Stimulated activated naive CD8-positive, alpha-beta T cell treated with anti-CD3 and anti-CD28 coated beads, Interleukin-15, Interleukin-2, amounts not matched to agents 100 ng/mL and 50 ng/mL, for 24 hours (primary cell): Measurements from ENCODE around the gene ILKAP.

Source experiments
- H3K27ac Mint-ChIP-seq: one replicate; pipeline ENCODE4 v1.8.0; 2021; ENCODE audit warnings: mild to moderate bottlenecking, mixed read lengths
- H3K27me3 Mint-ChIP-seq: one replicate; pipeline ENCODE4 v1.8.0; 2021; ENCODE audit warnings: mixed read lengths
- H3K36me3 Mint-ChIP-seq: one replicate; pipeline ENCODE4 v1.8.0; 2021; ENCODE audit warnings: low read depth, mixed read lengths
- H3K4me1 Mint-ChIP-seq: one replicate; pipeline ENCODE4 v1.8.0; 2021; ENCODE audit warnings: low read depth, mixed read lengths
- H3K4me3 Mint-ChIP-seq: one replicate; pipeline ENCODE4 v1.8.0; 2021; ENCODE audit warnings: mild to moderate bottlenecking, mixed read lengths
- H3K9me3 Mint-ChIP-seq: one replicate; pipeline ENCODE4 v1.8.0; 2021; ENCODE audit warnings: mixed read lengths

Gene ILKAP

DNA sequence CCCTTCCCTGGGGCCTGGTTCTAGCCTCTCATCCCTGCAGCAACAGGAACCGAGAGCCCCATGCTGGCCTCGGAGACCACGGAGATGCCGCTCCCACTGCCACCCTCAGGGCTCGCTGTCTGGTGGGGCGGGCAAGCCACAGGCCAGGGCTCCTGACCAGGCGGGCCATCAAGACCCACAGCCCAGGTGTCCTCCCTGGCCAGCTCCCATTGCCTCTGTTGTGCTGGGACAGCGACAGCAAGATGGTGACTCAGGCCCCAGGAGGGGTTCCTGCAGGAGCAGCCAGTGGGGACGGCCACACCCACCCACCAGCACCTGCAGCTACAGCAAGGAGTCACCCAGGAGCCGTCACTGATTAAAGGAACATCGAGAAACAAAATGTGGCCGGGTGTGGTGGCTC, 57.6 kb downstream of the ILKAP start:
- Mint-ChIP-seq H3K4me1 (peaks cover 6% of the 10 kb centered on the region), H3K9me3 (no peaks in the 10 kb centered on the region), H3K27ac (no peak overlapping the region), H3K27me3 (no peaks in the 10 kb centered on the region), H3K36me3 (no peaks in the 10 kb centered on the region), H3K4me3 (no peak overlapping the region)

GRCh38 chr2:238145046-238145445, 58.4 kb downstream of the ILKAP start:
- H3K4me1 Mint-ChIP-seq = peaks cover 6% of the 10 kb centered on the region
- no peaks in the 10 kb centered on the region for H3K9me3 Mint-ChIP-seq
- H3K27me3 Mint-ChIP-seq = no peaks in the 10 kb centered on the region
- H3K27ac Mint-ChIP-seq = no peak overlapping the region
- no peaks in the 10 kb centered on the region for H3K36me3 Mint-ChIP-seq
- no peak overlapping the region for H3K4me3 Mint-ChIP-seq

GRCh38 chr2:238144262-238144661, 59.2 kb downstream of the ILKAP start:
- Mint-ChIP-seq H3K27me3 (no peaks in the 10 kb centered on the region), H3K4me1 (peaks cover 6% of the 10 kb centered on the region), H3K36me3 (no peaks in the 10 kb centered on the region), H3K4me3 (no peak overlapping the region), H3K9me3 (no peaks in the 10 kb centered on the region), H3K27ac (no peak overlapping the region)

DNA sequence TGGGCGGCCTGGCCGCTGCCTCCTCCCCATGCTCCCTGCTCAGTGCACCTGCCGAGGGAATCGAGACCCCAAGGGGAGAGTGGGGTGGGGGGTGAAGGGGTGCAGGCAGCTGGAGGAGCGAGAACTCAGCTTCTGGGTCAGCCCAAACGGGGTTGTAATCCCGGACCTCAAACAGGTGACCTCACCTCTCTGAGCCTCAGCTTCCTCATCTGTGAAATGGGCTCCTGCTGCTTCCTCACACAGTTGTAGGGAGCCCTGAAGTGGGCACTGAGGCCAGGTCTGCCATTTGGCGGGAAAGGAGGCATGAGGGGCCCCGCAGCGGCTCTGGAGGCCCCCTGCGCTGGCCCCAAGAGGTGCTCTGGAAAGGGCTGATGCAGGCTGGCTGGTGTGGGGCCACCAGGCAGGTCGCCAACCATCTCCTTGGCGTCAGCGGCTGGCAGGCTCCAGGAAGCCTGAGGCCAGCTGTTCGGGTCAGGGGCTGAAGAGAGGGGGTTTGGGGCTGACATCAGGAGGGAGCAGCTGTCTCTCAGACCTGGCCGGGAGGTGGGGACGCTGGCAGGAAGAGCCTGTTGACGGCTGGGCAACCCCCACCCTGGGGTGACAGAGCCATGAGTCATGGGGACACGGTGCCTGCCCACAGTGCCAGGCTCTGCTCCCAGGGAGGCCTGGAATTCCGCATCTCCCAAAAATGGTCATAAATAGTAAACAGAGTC, 60.1 kb downstream of the ILKAP start:
- Mint-ChIP-seq H3K27me3 (no peaks in the 10 kb centered on the region), H3K4me1 (peaks cover 6% of the 10 kb centered on the region), H3K27ac (no peak overlapping the region), H3K36me3 (no peaks in the 10 kb centered on the region), H3K9me3 (no peaks in the 10 kb centered on the region), H3K4me3 (no peak overlapping the region)

DNA sequence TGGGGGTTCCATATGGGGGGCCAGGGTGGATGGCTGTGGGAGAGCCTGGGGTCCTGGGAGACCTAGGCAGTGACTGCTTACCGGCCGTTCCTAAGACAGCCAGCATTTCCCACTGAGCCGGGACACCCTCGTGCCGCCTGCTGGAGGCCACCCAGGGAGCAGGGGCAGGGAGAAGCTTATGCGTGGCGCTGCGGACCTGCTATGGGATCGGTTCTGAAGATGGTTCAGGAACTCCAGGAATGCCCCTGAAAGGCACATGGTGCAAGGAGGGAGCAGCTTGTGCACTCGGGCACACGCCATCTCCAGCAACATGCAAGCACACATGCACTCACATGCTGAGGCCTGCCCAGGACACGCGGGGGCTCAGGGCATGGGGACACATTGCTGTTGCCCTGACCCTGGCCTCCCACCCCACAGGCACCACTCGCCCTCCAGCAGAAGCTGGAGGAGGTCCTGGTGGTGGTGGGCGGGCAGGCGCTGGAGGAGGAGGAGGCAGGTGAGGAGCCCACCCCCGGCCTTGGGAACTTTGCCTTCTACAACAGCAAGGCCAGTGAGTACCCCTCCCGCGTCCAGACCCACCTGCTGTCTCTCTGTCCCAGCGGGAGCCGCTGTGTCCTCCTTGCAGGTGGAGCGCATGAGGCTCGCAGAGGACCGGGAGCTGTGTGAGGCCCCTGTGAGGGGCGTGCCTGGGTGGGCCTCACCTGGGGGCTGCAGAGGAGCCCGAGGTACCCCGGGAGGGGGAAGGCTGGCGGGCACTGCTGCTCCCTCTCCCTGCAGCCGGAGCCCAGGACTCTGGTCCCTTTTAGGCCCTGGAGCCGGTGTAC, 60.9 kb downstream of the ILKAP start:
- Mint-ChIP-seq H3K27ac (no peak overlapping the region), H3K4me3 (no peak overlapping the region), H3K9me3 (no peaks in the 10 kb centered on the region), H3K4me1 (peaks cover 6% of the 10 kb centered on the region), H3K36me3 (no peaks in the 10 kb centered on the region), H3K27me3 (no peaks in the 10 kb centered on the region)

GRCh38 chr2:238141541-238142318, 61.8 kb downstream of the ILKAP start:
- Mint-ChIP-seq H3K4me1 (peaks cover 6% of the 10 kb centered on the region), H3K36me3 (no peaks in the 10 kb centered on the region), H3K27me3 (no peaks in the 10 kb centered on the region), H3K27ac (no peak overlapping the region), H3K4me3 (no peak overlapping the region), H3K9me3 (no peaks in the 10 kb centered on the region)

DNA sequence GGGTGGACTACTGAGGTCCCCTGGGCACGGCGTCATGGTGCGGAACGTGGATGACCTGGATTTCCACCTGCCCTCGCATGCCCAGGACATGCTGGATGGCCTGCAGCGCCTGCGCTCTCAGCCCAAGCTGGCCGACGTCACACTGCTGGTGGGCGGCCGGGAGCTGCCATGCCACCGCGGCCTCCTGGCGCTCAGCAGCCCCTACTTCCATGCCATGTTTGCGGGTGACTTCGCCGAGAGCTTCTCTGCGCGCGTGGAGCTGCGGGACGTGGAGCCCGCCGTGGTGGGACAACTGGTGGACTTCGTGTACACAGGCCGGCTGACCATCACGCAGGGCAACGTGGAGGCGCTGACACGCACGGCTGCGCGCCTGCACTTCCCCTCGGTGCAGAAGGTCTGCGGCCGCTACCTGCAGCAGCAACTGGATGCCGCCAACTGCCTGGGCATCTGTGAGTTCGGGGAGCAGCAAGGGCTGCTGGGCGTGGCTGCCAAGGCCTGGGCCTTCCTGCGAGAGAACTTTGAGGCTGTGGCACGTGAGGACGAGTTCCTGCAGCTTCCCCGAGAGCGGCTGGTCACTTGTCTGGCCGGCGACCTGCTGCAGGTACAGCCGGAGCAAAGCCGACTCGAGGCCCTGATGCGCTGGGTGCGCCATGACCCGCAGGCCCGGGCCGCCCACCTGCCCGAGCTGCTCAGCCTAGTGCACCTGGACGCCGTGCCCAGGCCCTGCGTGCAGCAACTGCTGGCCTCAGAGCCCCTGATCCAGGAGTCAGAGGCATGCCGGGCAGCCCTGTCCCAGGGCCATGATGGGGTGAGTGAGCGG, 62.6 kb downstream of the ILKAP start:
- Mint-ChIP-seq H3K4me1 (peaks cover 6% of the 10 kb centered on the region), H3K27me3 (no peaks in the 10 kb centered on the region), H3K9me3 (no peaks in the 10 kb centered on the region), H3K4me3 (no peak overlapping the region), H3K36me3 (no peaks in the 10 kb centered on the region), H3K27ac (no peak overlapping the region)

DNA sequence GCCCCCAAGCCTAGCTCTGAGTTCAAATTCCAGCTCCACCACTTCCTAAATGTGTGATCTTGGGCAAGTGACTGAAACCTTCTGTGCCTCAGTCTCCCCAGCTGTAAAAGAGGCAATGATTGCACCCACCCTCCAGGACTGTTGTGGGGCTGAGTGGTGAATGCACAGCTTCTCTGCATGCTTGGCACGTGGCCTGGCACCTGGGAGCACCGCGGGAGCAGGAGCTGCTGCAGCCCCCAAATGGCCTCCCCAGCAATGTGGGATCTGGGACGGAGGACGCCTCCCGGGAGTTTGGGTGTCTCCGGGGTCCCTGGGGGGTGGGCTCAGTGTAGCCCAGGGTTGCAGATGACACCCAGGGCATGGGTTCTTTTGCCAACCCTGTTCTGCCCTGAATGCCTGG, 63.5 kb downstream of the ILKAP start:
- Mint-ChIP-seq H3K36me3 (no peaks in the 10 kb centered on the region), H3K27me3 (no peaks in the 10 kb centered on the region), H3K4me1 (peaks cover 6% of the 10 kb centered on the region), H3K4me3 (no peak overlapping the region), H3K27ac (no peak overlapping the region), H3K9me3 (no peaks in the 10 kb centered on the region)

GRCh38 chr2:238139196-238140039, 64.1 kb downstream of the ILKAP start:
- Mint-ChIP-seq H3K9me3 (no peaks in the 10 kb centered on the region), H3K27ac (no peak overlapping the region), H3K36me3 (no peaks in the 10 kb centered on the region), H3K4me1 (peaks cover 6% of the 10 kb centered on the region), H3K4me3 (no peak overlapping the region), H3K27me3 (no peaks in the 10 kb centered on the region)

GRCh38 chr2:238138331-238139195, 64.9 kb downstream of the ILKAP start, which contains the start of gene KLHL30:
TSS of gene KLHL30 (plus strand) at chr2:238138668. CDS start at chr2:238140755, 2,087 bp downstream.
- no peaks in the 10 kb centered on the region for H3K27me3 Mint-ChIP-seq
- H3K36me3 Mint-ChIP-seq = no peaks in the 10 kb centered on the region
- no peaks in the 10 kb centered on the region for H3K9me3 Mint-ChIP-seq
- H3K4me3 Mint-ChIP-seq = no peak within 1 kb of the TSS
- H3K4me1 Mint-ChIP-seq = peaks cover 6% of the 10 kb centered on the region
- no peak within 1 kb of the TSS for H3K27ac Mint-ChIP-seq

DNA sequence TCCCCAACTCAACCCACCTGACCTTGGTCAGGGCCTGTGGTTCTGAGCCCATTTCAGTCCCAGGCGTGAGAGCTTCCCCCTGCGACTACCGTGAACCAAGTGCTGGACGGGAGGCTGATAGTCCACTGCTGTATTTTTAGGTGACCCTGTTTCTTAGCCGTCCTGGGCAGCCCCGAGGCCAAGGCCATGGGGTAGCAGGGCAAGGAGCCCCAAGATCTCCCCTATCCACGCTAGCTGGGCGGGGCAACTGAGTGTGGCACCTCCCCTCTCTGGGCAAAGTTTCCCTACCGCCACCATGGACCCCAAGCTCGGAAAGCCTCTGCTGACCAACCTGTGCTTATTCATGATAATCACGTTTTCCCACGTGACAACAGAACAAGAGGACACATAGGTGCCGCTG, 65.6 kb downstream of the ILKAP start:
- Mint-ChIP-seq H3K27ac (no peak overlapping the region), H3K36me3 (no peaks in the 10 kb centered on the region), H3K27me3 (no peaks in the 10 kb centered on the region), H3K9me3 (no peaks in the 10 kb centered on the region), H3K4me1 (peaks cover 6% of the 10 kb centered on the region), H3K4me3 (no peak overlapping the region)

- H3K27me3 Mint-ChIP-seq = no peaks in the 10 kb centered on the region
- no peak overlapping the region for H3K4me3 Mint-ChIP-seq
- H3K9me3 Mint-ChIP-seq = no peaks in the 10 kb centered on the region
- no peak overlapping the region for H3K27ac Mint-ChIP-seq
- no peaks in the 10 kb centered on the region for H3K36me3 Mint-ChIP-seq
- peaks cover 5% of the 10 kb centered on the region for H3K4me1 Mint-ChIP-seq
Observed at GRCh38 chr2:238136820-238137537, 66.5 kb downstream of the ILKAP start.
